GM23338 (cell line): ENCODE data around the gene SH3BGRL. TPM values are rescaled to one million over a fixed set of nuclear protein-coding genes. Genes with fewer than 3 reads are reported as not detected.

Source experiments
- ATAC-seq: fragments of 200-7000 bp; cut with Tn5 transposase; 3 replicates; pipeline ENCODE4 v1.9.1; 2020
- DNase-seq: peaks from one replicate; pipeline ENCODE4 v3.0.0-alpha.2; 2015; ENCODE audit warnings: low spot score
- H2AFZ ChIP-seq: fragments of 200-600 bp; sonication (generic); 2 replicates; pipeline ENCODE4 v1.8.0; 2016; ENCODE audit warnings: antibody characterized with exemption, mild to moderate bottlenecking, moderate library complexity
- H3F3A ChIP-seq: fragments of 200-600 bp; sonication (generic); replicated peaks from 2 replicates; pipeline ENCODE4 v1.8.0; 2017; ENCODE audit warnings: antibody characterized with exemption, mixed run types, low read depth
- H3K27ac ChIP-seq: fragments of 200-600 bp; sonication (generic); 2 replicates; pipeline ENCODE4 v1.6.1; 2016; ENCODE audit warnings: low read depth
- H3K27me3 ChIP-seq: fragments of 200-600 bp; sonication (generic); 2 replicates; pipeline ENCODE4 v1.8.0; 2016; ENCODE audit warnings: mild to moderate bottlenecking, mixed run types, moderate library complexity; ENCODE audit not compliant: insufficient read depth
- H3K36me3 ChIP-seq: fragments of 200-600 bp; sonication (generic); 2 replicates; pipeline ENCODE4 v1.8.0; 2016; ENCODE audit warnings: mild to moderate bottlenecking; ENCODE audit not compliant: insufficient read depth
- H3K4me1 ChIP-seq: fragments of 200-600 bp; sonication (generic); 2 replicates; pipeline ENCODE4 v1.8.0; 2016; ENCODE audit warnings: mild to moderate bottlenecking, moderate library complexity; ENCODE audit not compliant: insufficient read depth
- H3K4me2 ChIP-seq: fragments of 200-600 bp; sonication (generic); 2 replicates; pipeline ENCODE4 v1.7.1; 2017; ENCODE audit warnings: mixed run types
- H3K4me3 ChIP-seq: fragments of 200-600 bp; sonication (generic); 2 replicates; pipeline ENCODE4 v1.6.1; 2016; ENCODE audit warnings: mixed run types
- H3K79me2 ChIP-seq: fragments of 200-600 bp; sonication (generic); replicated peaks from 2 replicates; pipeline ENCODE4 v1.8.0; 2017; ENCODE audit warnings: mild to moderate bottlenecking; ENCODE audit not compliant: insufficient read depth
- H3K9me2 ChIP-seq: fragments of 200-600 bp; sonication (generic); 2 replicates; pipeline ENCODE4 v1.8.0; 2017; ENCODE audit not compliant: insufficient read depth
- H4K20me1 ChIP-seq: fragments of 200-600 bp; sonication (generic); replicated peaks from 2 replicates; pipeline ENCODE4 v1.8.0; 2017; ENCODE audit warnings: mild to moderate bottlenecking; ENCODE audit not compliant: insufficient read depth
- H3K27ac Mint-ChIP-seq: 2 replicates; pipeline ENCODE4 v1.8.0; 2020; ENCODE audit warnings: inconsistent platforms, mild to moderate bottlenecking, moderate library complexity, mixed read lengths
- H3K27me3 Mint-ChIP-seq: 3 replicates; pipeline ENCODE4 v1.8.0; 2022; ENCODE audit warnings: low read depth, mild to moderate bottlenecking, moderate library complexity, mixed read lengths, inconsistent platforms; ENCODE audit not compliant: insufficient read depth, poor library complexity
- H3K36me3 Mint-ChIP-seq: 3 replicates; pipeline ENCODE4 v1.8.0; 2021; ENCODE audit warnings: low read depth, mild to moderate bottlenecking, inconsistent platforms, moderate library complexity, mixed read lengths
- H3K4me1 Mint-ChIP-seq: 3 replicates; pipeline ENCODE4 v1.8.0; 2020; ENCODE audit warnings: mild to moderate bottlenecking, inconsistent platforms, mixed read lengths
- H3K4me3 Mint-ChIP-seq: 3 replicates; pipeline ENCODE4 v1.8.0; 2021; ENCODE audit warnings: moderate library complexity, mild to moderate bottlenecking, inconsistent platforms, mixed read lengths
- H3K9me3 Mint-ChIP-seq: 3 replicates; pipeline ENCODE4 v1.8.0; 2020; ENCODE audit warnings: moderate library complexity, mild to moderate bottlenecking, inconsistent platforms, mixed read lengths
- CREB1 ChIP-seq: fragments of 250-450 bp; sonication (Bioruptor Pico); IDR thresholded peaks from 2 replicates; pipeline ENCODE4 v1.5.0; 2020; ENCODE audit warnings: low read depth, mild to moderate bottlenecking, moderate library complexity
- CTCF ChIP-seq, 2 experiments: fragments of 200-600 bp in 1 of 2; sonication (generic) in 1 of 2; conservative IDR thresholded peaks; 2 replicates each; pipeline versions ENCODE4 v1.5.1 to v1.6.1; 2016 to 2017; ENCODE audit warnings: antibody characterized with exemption in 2 of 2, low read depth in 2 of 2, mild to moderate bottlenecking in 2 of 2, moderate library complexity in 1 of 2
- EZH2 ChIP-seq: fragments of 200-600 bp; sonication (generic); IDR thresholded peaks from one replicate; pipeline ENCODE4 v1.8.0; 2017; ENCODE audit warnings: antibody characterized with exemption, mild to moderate bottlenecking, low read depth; ENCODE audit not compliant: unreplicated experiment
- EZH2phosphoT487 ChIP-seq: fragments of 200-600 bp; sonication (generic); IDR thresholded peaks from one replicate; pipeline ENCODE4 v1.8.1; 2018; ENCODE audit warnings: antibody characterized with exemption; ENCODE audit not compliant: unreplicated experiment
- JUNB ChIP-seq: IDR thresholded peaks from one replicate; pipeline ENCODE4 v1.6.1; 2016; ENCODE audit warnings: antibody characterized with exemption; ENCODE audit not compliant: unreplicated experiment
- NANOG ChIP-seq: IDR thresholded peaks from 2 replicates; pipeline ENCODE4 v1.6.1; 2016; ENCODE audit warnings: antibody characterized with exemption, borderline replicate concordance
- POLR2AphosphoS5 ChIP-seq: IDR thresholded peaks from 2 replicates; pipeline ENCODE4 v1.6.1; 2016; ENCODE audit warnings: antibody characterized with exemption, low read depth
- REST ChIP-seq: IDR thresholded peaks from one replicate; pipeline ENCODE4 v1.6.1; 2018; ENCODE audit warnings: antibody characterized with exemption; ENCODE audit not compliant: unreplicated experiment
- STAT1 ChIP-seq: IDR thresholded peaks from one replicate; pipeline ENCODE4 v1.6.1; 2016; ENCODE audit warnings: antibody characterized with exemption; ENCODE audit not compliant: unreplicated experiment
- ZNF114 ChIP-seq: fragments of 250-450 bp; sonication (Bioruptor Pico); IDR thresholded peaks from 2 replicates; pipeline ENCODE4 v1.5.0; 2020; ENCODE audit warnings: mild to moderate bottlenecking, moderate library complexity
- ZNF331 ChIP-seq: fragments of 250-450 bp; sonication (Bioruptor Pico); IDR thresholded peaks from 2 replicates; pipeline ENCODE4 v1.5.0; 2020; ENCODE audit warnings: low read depth, mild to moderate bottlenecking, moderate library complexity
- polyA plus RNA-seq: library from polyadenylated mRNA; unstranded; fragments of >200 nt; fragmentation: Nextera tagmentation; extraction: Ambion mirVana; gene quantifications from 2 replicates; pipeline ENCODE4 v1.2.1, GENCODE V29; 2016
- total RNA-seq: library from RNA; depleted of rRNA; stranded (reverse); fragments of >200 nt; shearing (Covaris generic); gene quantifications from 2 replicates; pipeline ENCODE4 v1.2.3, GENCODE V29; 2014
- TF ChIP-seq, protein P1 (sequence below): IDR thresholded peaks from 2 replicates; pipeline ENCODE4 v1.6.1; 2016; ENCODE audit warnings: antibody characterized with exemption

The SH3BGRL gene
- total and polyA plus RNA-seq, 2 experiments from 2014 or later, result 60.8 to 61.1 TPM

GRCh38 chrX:81237516-81237915, 35.6 kb downstream of the SH3BGRL start (continued):
- no peak for TF ChIP-seq EZH2
- no peak for TF ChIP-seq STAT1
- TF ChIP-seq ZNF114 (CRISPR knock-in tag), result no peak
- TF ChIP-seq JUNB, result no peak
- TF ChIP-seq NANOG, result no peak
- TF ChIP-seq REST, result no peak
- TF ChIP-seq CREB1 (CRISPR knock-in tag), result no peak

GRCh38 chrX:81238166-81238565, 36.3 kb downstream of the SH3BGRL start:
- Mint-ChIP-seq H3K27me3 (peaks cover 2% of the 10 kb centered on the region), H3K9me3 (peaks cover 10% of the 10 kb centered on the region; the same call in 2 of the 3 replicates), H3K27ac (no peak overlapping the region), H3K36me3 (peaks cover 46% of the 10 kb centered on the region), H3K4me3 (no peak overlapping the region), H3K4me1 (no peaks in the 10 kb centered on the region)
- Histone ChIP-seq H3K27ac (no peak overlapping the region), H2AFZ (no peak overlapping the region), H3F3A (no peaks in the 10 kb centered on the region), H3K27me3 (no peaks in the 10 kb centered on the region), H3K9me2 (no peaks in the 10 kb centered on the region), H3K36me3 (no peaks in the 10 kb centered on the region), H3K79me2 (peaks cover 1% of the 10 kb centered on the region; the same call in 1 of the 2 replicates), H3K4me2 (no peak overlapping the region), H3K4me3 (no peak overlapping the region), H3K4me1 (no peaks in the 10 kb centered on the region), H4K20me1 (no peaks in the 10 kb centered on the region)
- DNase-seq, result peak; percentile 15
- peak; percentile 34; the same call in 1 of the 3 replicates for ATAC-seq
- TF ChIP-seq NANOG, result no peak
- no peak for TF ChIP-seq POLR2AphosphoS5
- TF ChIP-seq CREB1 (CRISPR knock-in tag), result no peak
- no peak for TF ChIP-seq JUNB
- no peak for TF ChIP-seq REST
- TF ChIP-seq, protein P1, sequence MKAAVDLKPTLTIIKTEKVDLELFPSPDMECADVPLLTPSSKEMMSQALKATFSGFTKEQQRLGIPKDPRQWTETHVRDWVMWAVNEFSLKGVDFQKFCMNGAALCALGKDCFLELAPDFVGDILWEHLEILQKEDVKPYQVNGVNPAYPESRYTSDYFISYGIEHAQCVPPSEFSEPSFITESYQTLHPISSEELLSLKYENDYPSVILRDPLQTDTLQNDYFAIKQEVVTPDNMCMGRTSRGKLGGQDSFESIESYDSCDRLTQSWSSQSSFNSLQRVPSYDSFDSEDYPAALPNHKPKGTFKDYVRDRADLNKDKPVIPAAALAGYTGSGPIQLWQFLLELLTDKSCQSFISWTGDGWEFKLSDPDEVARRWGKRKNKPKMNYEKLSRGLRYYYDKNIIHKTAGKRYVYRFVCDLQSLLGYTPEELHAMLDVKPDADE, result no peak
- TF ChIP-seq EZH2, result no peak
- no peak for TF ChIP-seq ZNF331 (CRISPR knock-in tag)
- TF ChIP-seq STAT1, result no peak
- no peak for TF ChIP-seq EZH2phosphoT487
- TF ChIP-seq CTCF (conservative IDR thresholded peaks at IDR 0.05; ENCODE audit: low read depth in 2 of 2), result no peak
